ENCODE results near the gene KCNK6.

DNA sequence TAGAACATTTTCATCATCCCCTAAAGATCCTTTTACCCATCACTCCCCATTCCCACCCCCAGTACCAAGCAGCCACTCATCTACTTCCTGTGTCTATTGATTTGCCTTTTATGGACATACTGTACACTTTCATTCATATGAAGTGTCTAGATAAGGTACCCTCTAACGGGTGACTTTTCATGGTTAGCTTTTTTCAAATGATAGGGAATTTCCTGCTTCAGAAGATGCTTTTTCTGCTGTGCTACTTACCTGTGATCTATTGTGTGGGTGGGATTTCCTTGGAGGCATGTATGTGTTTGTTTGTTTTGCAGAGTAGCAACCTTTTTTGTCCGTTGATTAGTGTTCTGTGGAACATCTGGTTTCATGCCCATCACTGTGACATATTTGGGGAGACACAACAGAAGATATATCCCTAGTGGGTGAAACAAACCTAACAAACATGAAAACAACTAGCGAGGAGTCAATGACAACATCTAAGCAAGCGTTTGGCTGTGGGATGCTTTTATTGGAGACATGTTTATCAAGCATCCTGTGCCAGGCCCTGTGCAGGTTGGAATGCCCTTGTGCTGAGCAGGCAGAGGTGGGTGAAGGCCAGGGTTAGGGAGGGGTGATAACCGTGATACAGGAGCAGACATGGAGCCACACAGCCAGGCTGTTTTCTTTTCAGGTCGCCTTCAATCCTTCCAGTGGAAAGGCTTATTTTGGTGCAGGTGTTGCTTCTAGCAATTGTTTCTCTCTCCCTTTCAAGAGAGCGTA lies 37.7 kb upstream of the KCNK6 start:
- no peak for TF ChIP-seq CTCF (conservative IDR thresholded peaks at IDR 0.05; ENCODE audit: low read length)
- no peak for TF ChIP-seq EZH2phosphoT487 (IDR thresholded peaks at IDR 0.05; ENCODE audit: borderline replicate concordance)
